Endothelial cell of umbilical vein (primary cell): Measurements from ENCODE around the gene HHIP. TPM values are rescaled to one million over a fixed set of nuclear protein-coding genes. Genes with fewer than 3 reads are reported as not detected.

Source experiments
- BruUV-seq: library from RNA; stranded (reverse); fragments of 400-500 nt; replicated peaks from 2 replicates; lab custom pipeline; 2021; lab: Mats Ljungman, UMichigan
- CTCF ChIA-PET: fragments of 300-600, 350-600 bp; sonication (Branson Sonifier 250); formaldehyde crosslinking; loops from one replicate; lab custom pipeline; 2021; ENCODE audit warnings: antibody characterized with exemption, inconsistent platforms; lab: Charles Lee
- POLR2A ChIA-PET: fragments of 300-600, 350-600 bp; sonication (Branson Sonifier 250); formaldehyde crosslinking; loops from one replicate; lab custom pipeline; 2021; ENCODE audit warnings: antibody characterized with exemption, inconsistent platforms; lab: Charles Lee
- DNase-seq: peaks from one replicate; pipeline ENCODE4 v3.0.0-alpha.2; 2011; ENCODE audit warnings: low read depth, low spot score
- FAIRE-seq: peaks from 2 replicates; lab custom pipeline; 2011; peaks lifted over from hg19 to GRCh38; lab: Jason Lieb, UNC
- H2AFZ ChIP-seq: 2 replicates; pipeline ENCODE4 v1.6.0; 2012; ENCODE audit warnings: low read depth, low read length, control low read depth, inconsistent platforms
- H3K27ac ChIP-seq: 2 replicates; pipeline ENCODE4 v1.5.1; 2011; ENCODE audit warnings: low read depth, mild to moderate bottlenecking, control low read depth, low read length, moderate library complexity; ENCODE audit not compliant: insufficient read depth
- H3K27me3 ChIP-seq, 2 experiments: 2 replicates each; pipeline versions ENCODE4 v1.6.0 to v1.6.1; 2011; ENCODE audit warnings: low read length in 2 of 2, mixed read lengths in 1 of 2; ENCODE audit not compliant: control insufficient read depth in 2 of 2, insufficient read depth in 2 of 2
- H3K36me3 ChIP-seq, 2 experiments: 2 replicates in 1 of 2; 3 replicates in 1 of 2; pipeline ENCODE4 v1.5.1; 2011; ENCODE audit warnings: low read length in 2 of 2, mild to moderate bottlenecking in 1 of 2, moderate library complexity in 1 of 2; ENCODE audit not compliant: control insufficient read depth in 2 of 2, insufficient read depth in 2 of 2; ENCODE audit errors: extremely low read depth in 1 of 2
- H3K4me1 ChIP-seq: 3 replicates; pipeline ENCODE4 v1.5.1; 2011; ENCODE audit warnings: mild to moderate bottlenecking, low read length; ENCODE audit not compliant: control insufficient read depth, insufficient read depth; ENCODE audit errors: extremely low read depth
- H3K4me2 ChIP-seq: 2 replicates; pipeline ENCODE4 v1.6.1; 2011; ENCODE audit warnings: low read length, control low read depth, mixed read lengths; ENCODE audit not compliant: insufficient read depth
- H3K4me3 ChIP-seq, 3 experiments: fragments of 200-600 bp in 1 of 3; sonication (generic), shearing (Covaris generic) in 1 of 3; replicated peaks in 1 of 3; 2 replicates each; pipeline ENCODE4 v1.5.1; 2011 to 2016; ENCODE audit warnings: control low read depth in 3 of 3, low read length in 3 of 3, mild to moderate bottlenecking in 2 of 3, inconsistent platforms in 1 of 3, low read depth in 1 of 3, moderate library complexity in 1 of 3; ENCODE audit not compliant: insufficient read depth in 1 of 3
- H3K79me2 ChIP-seq: 2 replicates; pipeline ENCODE4 v1.6.0; 2012; ENCODE audit warnings: low read length, inconsistent platforms; ENCODE audit not compliant: control insufficient read depth, insufficient read depth
- H3K9ac ChIP-seq: replicated peaks from 2 replicates; pipeline ENCODE3; 2011; ENCODE audit warnings: low read length, control low read depth; ENCODE audit not compliant: insufficient read depth; ENCODE audit errors: extremely low read depth
- H3K9me1 ChIP-seq: replicated peaks from 3 replicates; pipeline ENCODE4 v1.6.0; 2011; ENCODE audit warnings: mild to moderate bottlenecking, low read length; ENCODE audit not compliant: control insufficient read depth, insufficient read depth; ENCODE audit errors: extremely low read depth
- H3K9me3 ChIP-seq: replicated peaks from 2 replicates; pipeline ENCODE4 v1.5.1; 2012; ENCODE audit warnings: low read length, inconsistent platforms; ENCODE audit not compliant: control insufficient read depth, insufficient read depth
- H4K20me1 ChIP-seq: replicated peaks from 2 replicates; pipeline ENCODE3; 2011; ENCODE audit warnings: mild to moderate bottlenecking, low read length; ENCODE audit not compliant: control insufficient read depth, insufficient read depth; ENCODE audit errors: extremely low read depth
- EZH2 ChIP-seq: IDR thresholded peaks from 2 replicates; pipeline ENCODE4 v1.6.1; 2012; ENCODE audit warnings: borderline replicate concordance, low read depth, mild to moderate bottlenecking, moderate library complexity, low read length, inconsistent platforms; ENCODE audit not compliant: severe bottlenecking
- FOS ChIP-seq: IDR thresholded peaks from 2 replicates; pipeline ENCODE4 v1.6.1; 2011; ENCODE audit warnings: mild to moderate bottlenecking, low read length, moderate library complexity, borderline replicate concordance; ENCODE audit not compliant: insufficient read depth
- GATA2 ChIP-seq: IDR thresholded peaks from 2 replicates; pipeline ENCODE4 v1.7.0; 2011; ENCODE audit warnings: low read depth, mild to moderate bottlenecking, moderate library complexity, mixed read lengths, low read length; ENCODE audit not compliant: insufficient read length, insufficient read depth
- JUN ChIP-seq: IDR thresholded peaks from 2 replicates; pipeline ENCODE4 v1.6.1; 2011; ENCODE audit warnings: borderline replicate concordance, low read depth; ENCODE audit not compliant: insufficient read length, insufficient read depth
- MYC ChIP-seq: IDR thresholded peaks from one replicate; pipeline ENCODE4 v1.6.1; 2011; ENCODE audit warnings: mild to moderate bottlenecking, low read depth, low read length
- POLR2A ChIP-seq: IDR thresholded peaks from 2 replicates; pipeline ENCODE4 v1.6.1; 2012; ENCODE audit warnings: low read depth, mild to moderate bottlenecking, control low read depth, low read length
- POLR2AphosphoS5 ChIP-seq: IDR thresholded peaks from 2 replicates; pipeline ENCODE4 v1.6.1; 2012; ENCODE audit warnings: low read depth, mild to moderate bottlenecking, control low read depth, low read length, moderate library complexity; ENCODE audit not compliant: insufficient read depth
- dilution Hi-C: fragments of 300-500 bp; cut with MboI; formaldehyde crosslinking; loops from one replicate; pipeline ENCODE4 v1.15.0; 2019; ENCODE audit warnings: low sequenced_read_pairs; ENCODE audit not compliant: extremely low pct_ligation_motif_present
- intact Hi-C: fragments of 100-400 bp; cut with micrococcal nuclease; formaldehyde crosslinking; loops from one replicate; pipeline ENCODE4 v1.10.0; 2022
- polyA plus RNA-seq, 4 experiments: library from polyadenylated mRNA; depleted of rRNA in 3 of 4; stranded (reverse) in 3 of 4; unstranded in 1 of 4; fragments of >200 nt; gene quantifications; 2 replicates each; pipeline versions ENCODE4 v1.2.1 to v1.2.3, GENCODE V29; 2011 to 2012; ENCODE audit warnings: missing spikeins in 1 of 4
- total RNA-seq: library from RNA; stranded (reverse); gene quantifications from 2 replicates; pipeline ENCODE4 v1.2.3, GENCODE V29; 2021
- TF ChIP-seq, protein P1 (sequence below), 2 donors: IDR thresholded peaks; 1 replicate in 1 of 2; 2 replicates in 1 of 2; pipeline ENCODE4 v1.5.1; 2011; ENCODE audit warnings: low read length in 2 of 2, mild to moderate bottlenecking in 2 of 2, moderate library complexity in 2 of 2, control low read depth in 1 of 2, inconsistent platforms in 1 of 2, low read depth in 1 of 2; ENCODE audit not compliant: insufficient read depth in 1 of 2; ENCODE audit errors: extremely low read depth in 1 of 2
- TF ChIP-seq, protein P2 (sequence below): IDR thresholded peaks from 2 replicates; pipeline ENCODE4 v1.6.1; 2011; ENCODE audit not compliant: insufficient read depth, insufficient read length

Gene HHIP
- total and polyA plus RNA-seq, 2 donors (not counting 3 experiments of a cell fraction or from before 2014, with no cell fraction given): 239 to 971 TPM

DNA sequence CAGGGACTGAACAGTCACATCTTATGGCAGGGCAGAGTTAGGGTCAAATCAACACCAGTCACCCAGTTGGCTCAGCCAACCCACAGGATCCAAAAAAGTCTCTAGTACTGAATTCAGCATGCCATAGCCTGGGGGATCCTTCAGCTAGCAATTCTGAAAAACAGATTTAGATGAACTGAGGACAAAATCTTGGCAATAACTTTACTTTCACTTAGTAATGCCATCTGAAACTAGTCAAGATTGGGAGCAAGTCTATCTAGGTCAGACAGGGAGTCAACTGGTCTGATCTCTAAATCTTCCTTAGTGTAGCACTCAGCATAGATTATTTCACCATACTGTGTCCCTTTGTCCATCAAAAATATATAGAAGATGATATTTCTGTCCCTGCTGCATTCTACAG, 76.0 kb downstream of the HHIP start:
- Histone ChIP-seq H2AFZ (no peak overlapping the region), H3K27ac (no peak overlapping the region), H4K20me1 (no peaks in the 10 kb centered on the region), H3K36me3 (peaks cover 21 to 76% of the 10 kb centered on the region in 2 experiments), H3K4me1 (no peaks in the 10 kb centered on the region), H3K9me1 (no peaks in the 10 kb centered on the region), H3K4me3 (no peak overlapping the region), H3K79me2 (peaks cover 5% of the 10 kb centered on the region), H3K27me3 (no peaks in the 10 kb centered on the region), H3K9me3 (no peaks in the 10 kb centered on the region), H3K4me2 (no peak overlapping the region), H3K9ac (no peak overlapping the region)
- dilution Hi-C loops (no loop called here), intact Hi-C loops (no loop called here)
- BruUV-seq: no TSS peak
- POLR2A ChIA-PET: no interaction called here
- no peak for FAIRE-seq
- DNase-seq: no peak
- CTCF ChIA-PET: interaction anchor here (1.2 kb wide), 1 partner anchor 340 kb away, joined by 3 read pairs; no protein-coding TSS in a partner anchor
- TF ChIP-seq GATA2 (no peak), POLR2A (peak; percentile 43)

DNA sequence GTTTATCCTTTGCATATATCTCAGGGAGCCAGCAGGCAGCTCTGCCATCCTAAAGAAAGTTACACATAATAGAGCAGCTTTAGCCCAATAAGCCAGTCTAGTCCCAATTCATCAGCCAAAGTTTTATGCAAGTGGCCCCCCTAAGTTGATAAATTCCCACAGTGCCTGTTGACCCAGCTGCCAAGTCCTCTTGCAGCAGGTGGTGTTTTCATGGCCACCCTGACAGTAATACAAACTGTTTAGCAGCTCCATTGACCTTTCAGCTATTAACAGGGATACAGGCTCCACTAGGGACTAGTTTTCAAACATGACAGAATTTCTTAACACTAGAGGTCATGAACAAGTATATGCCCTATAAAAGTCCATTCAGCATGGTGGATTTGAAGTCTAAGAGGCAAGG, 77.5 kb downstream of the HHIP start:
- H3K9me3 ChIP-seq: no peaks in the 10 kb centered on the region
- H2AFZ ChIP-seq: no peak overlapping the region
- intact Hi-C loops (no loop called here), dilution Hi-C loops (no loop called here)
- no peak overlapping the region for H3K4me3 ChIP-seq
- ChIA-PET CTCF (no interaction called here), POLR2A (no interaction called here)
- H4K20me1 ChIP-seq: no peaks in the 10 kb centered on the region
- H3K4me1 ChIP-seq: no peaks in the 10 kb centered on the region
- H3K27me3 ChIP-seq: no peaks in the 10 kb centered on the region
- BruUV-seq: no TSS peak
- TF ChIP-seq JUN: no peak
- TF ChIP-seq, protein P1, sequence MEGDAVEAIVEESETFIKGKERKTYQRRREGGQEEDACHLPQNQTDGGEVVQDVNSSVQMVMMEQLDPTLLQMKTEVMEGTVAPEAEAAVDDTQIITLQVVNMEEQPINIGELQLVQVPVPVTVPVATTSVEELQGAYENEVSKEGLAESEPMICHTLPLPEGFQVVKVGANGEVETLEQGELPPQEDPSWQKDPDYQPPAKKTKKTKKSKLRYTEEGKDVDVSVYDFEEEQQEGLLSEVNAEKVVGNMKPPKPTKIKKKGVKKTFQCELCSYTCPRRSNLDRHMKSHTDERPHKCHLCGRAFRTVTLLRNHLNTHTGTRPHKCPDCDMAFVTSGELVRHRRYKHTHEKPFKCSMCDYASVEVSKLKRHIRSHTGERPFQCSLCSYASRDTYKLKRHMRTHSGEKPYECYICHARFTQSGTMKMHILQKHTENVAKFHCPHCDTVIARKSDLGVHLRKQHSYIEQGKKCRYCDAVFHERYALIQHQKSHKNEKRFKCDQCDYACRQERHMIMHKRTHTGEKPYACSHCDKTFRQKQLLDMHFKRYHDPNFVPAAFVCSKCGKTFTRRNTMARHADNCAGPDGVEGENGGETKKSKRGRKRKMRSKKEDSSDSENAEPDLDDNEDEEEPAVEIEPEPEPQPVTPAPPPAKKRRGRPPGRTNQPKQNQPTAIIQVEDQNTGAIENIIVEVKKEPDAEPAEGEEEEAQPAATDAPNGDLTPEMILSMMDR (IDR thresholded peaks at IDR 0.05; ENCODE audit: extremely low read depth in 1 of 2, insufficient read depth in 1 of 2, low read depth in 1 of 2, low read length in 2 of 2): no peak
- TF ChIP-seq POLR2AphosphoS5: no peak
- TF ChIP-seq POLR2A: no peak
- TF ChIP-seq FOS: no peak
- TF ChIP-seq GATA2: no peak
- TF ChIP-seq MYC: no peak
- no peak for TF ChIP-seq EZH2
- TF ChIP-seq, protein P2, sequence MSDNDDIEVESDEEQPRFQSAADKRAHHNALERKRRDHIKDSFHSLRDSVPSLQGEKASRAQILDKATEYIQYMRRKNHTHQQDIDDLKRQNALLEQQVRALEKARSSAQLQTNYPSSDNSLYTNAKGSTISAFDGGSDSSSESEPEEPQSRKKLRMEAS: no peak
- H3K27ac ChIP-seq: no peak overlapping the region
- H3K9ac ChIP-seq: no peak overlapping the region
- no peak overlapping the region for H3K4me2 ChIP-seq
- DNase-seq (no peak), FAIRE-seq (no peak)
- peaks cover 17 to 76% of the 10 kb centered on the region in 2 experiments for H3K36me3 ChIP-seq
- peaks cover 5% of the 10 kb centered on the region for H3K79me2 ChIP-seq
- H3K9me1 ChIP-seq: no peaks in the 10 kb centered on the region
